ENCODE results near the gene ZDHHC18.

Gene ZDHHC18

DNA sequence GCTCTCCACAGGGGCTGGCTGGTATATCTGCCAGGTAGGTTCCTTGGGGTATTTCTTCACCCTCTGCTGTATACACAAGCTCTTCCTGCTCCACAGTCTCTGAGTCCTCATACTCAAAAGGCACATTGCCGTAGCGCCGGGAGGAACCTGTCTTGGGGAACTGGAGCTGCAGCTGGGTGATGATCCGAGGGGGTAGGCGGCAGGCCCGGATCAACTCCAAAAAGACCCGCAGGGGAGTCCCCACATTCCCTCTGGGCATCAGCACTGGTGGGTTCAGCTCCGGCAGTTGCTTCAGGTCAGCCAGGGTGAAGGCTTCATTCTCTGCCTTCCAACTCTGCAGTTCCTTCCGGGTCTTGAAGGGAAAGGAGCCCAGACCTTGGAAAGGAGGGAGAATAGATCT lies 70.9 kb downstream of the ZDHHC18 start:
- no peak for DNase-seq (ENCODE audit: low read depth in 4 of 4, low spot score in 1 of 4)

DNA sequence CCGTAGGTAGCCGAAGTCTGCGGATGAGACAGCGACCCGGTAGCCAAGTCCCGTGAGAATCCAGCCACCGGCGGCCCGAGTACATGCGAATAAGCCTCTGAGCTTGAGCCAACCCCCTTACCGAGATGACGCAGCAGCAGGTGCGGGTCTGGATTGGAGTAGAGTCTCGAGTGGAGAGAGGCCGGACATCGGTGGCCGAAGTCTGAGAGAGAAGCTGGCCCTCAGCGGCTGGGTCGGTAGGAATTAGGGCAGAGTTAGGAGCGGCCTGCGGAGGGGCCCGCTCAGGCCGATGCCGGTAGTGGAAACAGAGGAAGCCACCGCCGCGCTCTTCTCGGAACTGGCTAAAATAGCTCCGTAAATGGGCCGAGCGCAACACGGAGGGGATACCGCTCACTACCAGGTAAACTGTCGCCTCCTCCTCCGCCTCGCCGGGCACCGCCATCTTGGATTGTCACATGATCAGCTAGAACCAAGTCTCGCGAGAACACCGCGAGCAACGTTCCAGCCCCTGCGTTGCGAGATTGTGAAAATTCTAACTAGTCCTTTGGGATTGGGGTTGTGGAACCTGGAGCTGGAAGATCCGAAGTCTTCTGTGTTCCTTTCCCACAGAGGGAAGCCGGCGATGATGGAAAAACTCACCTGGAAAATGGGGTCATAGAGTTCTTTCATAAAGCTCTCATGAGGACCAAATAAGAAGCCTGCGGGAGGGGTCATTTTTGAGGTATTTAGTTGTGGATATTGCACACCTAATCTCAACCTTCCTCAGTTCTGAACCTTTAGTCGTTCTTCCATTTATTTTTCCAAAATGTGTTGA lies 73.7 kb downstream of the ZDHHC18 start, which contains the start of gene GPATCH3:
Gene GPATCH3, minus strand, starts transcription at position 467 of the 814 bp plus-strand sequence. Its CDS starts 25 bp downstream, at position 442.
- peak; percentile 72 to 81 (median 80) for DNase-seq (ENCODE audit: low read depth in 4 of 4, low spot score in 1 of 4)

DNA sequence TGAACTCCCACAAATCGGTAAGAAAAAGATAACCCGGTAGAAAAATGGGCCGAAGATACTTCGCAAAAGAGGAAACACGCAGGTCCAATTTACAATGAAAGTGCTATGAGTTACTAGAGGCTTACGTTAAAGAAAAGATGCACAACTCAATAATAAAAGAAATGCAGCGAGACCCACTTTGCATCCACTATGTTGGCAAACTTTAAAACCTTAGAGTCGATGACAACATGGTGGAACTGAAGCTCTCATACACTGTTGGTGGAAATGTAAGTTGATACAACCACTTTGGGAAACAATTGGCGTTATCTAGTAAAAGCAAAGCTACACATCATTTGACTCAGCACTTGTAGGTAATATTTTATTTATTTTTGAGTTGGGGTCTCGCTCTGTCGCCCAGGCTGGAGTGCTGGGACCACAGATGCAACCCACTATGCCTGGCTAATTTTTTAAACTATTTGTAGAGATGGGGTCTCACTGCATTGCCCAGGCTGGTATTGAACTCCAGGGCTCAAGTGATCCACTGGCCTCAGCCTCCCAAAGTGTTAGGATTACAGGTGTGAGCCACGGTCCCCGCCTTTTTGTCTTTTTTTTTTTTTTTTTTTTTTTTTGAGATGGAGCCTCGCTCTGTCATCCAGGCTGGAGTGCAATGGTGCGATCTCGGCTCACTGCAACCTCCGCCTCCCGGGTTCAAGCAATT lies 74.5 kb downstream of the ZDHHC18 start:
- DNase-seq (ENCODE audit: low read depth in 4 of 4, low spot score in 1 of 4), result no peak
